ENCODE data around the gene VEZT.
"Not testable (repeated sequence)": the region's sequence is repeated elsewhere in the genome, so short reads cannot be mapped to it uniquely, and the experiment has no call there.

Gene VEZT, protein sequence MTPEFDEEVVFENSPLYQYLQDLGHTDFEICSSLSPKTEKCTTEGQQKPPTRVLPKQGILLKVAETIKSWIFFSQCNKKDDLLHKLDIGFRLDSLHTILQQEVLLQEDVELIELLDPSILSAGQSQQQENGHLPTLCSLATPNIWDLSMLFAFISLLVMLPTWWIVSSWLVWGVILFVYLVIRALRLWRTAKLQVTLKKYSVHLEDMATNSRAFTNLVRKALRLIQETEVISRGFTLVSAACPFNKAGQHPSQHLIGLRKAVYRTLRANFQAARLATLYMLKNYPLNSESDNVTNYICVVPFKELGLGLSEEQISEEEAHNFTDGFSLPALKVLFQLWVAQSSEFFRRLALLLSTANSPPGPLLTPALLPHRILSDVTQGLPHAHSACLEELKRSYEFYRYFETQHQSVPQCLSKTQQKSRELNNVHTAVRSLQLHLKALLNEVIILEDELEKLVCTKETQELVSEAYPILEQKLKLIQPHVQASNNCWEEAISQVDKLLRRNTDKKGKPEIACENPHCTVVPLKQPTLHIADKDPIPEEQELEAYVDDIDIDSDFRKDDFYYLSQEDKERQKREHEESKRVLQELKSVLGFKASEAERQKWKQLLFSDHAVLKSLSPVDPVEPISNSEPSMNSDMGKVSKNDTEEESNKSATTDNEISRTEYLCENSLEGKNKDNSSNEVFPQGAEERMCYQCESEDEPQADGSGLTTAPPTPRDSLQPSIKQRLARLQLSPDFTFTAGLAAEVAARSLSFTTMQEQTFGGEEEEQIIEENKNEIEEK

DNA sequence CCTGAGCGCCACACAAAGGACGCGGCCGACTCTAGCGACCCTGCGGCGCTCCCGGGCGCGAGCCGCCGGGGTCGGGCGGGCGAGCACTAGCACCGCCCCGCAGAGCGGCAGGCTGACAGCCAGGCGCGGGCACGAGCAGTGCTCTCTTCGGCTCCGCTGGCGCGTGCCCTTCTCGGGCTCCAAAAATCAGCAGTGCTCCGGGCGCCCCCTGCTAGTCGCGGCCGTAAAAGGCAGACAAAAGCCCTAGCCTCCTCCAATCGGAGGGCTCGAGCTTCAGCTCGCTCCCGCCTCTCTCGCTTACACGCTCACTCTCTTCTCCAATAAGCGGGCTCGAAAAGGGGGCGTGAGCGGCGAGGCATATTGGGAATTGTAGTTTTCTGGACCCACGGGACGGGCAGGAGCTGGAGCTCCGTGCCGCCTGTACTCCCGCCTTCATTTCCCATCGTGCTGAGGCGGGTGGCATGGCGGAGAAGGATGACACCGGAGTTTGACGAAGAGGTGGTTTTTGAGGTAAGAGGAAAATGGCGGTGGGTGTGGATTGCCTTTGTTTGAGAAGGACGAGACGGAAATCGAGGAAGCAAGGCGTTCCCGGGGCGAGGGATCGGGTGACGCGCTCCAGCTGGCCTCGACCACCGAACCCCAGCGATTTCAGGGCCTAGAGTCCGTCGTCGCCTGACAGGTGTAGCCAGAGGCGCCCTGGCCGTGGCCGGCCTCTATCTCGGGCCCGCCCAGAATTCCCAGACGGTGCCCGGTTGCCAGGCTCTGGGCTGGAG lies at the start of gene VEZT, which contains the start of gene FGD6:
TSS of gene VEZT (plus strand) at position 431 of the 773 bp plus-strand sequence. CDS start at position 475, 44 bp downstream.
TSS of gene FGD6 (minus strand) at position 91 of the 773 bp plus-strand sequence. CDS start 227 bp downstream, outside the sequence.
- peak; percentile 78 to 100 (median 98) for DNase-seq

DNA sequence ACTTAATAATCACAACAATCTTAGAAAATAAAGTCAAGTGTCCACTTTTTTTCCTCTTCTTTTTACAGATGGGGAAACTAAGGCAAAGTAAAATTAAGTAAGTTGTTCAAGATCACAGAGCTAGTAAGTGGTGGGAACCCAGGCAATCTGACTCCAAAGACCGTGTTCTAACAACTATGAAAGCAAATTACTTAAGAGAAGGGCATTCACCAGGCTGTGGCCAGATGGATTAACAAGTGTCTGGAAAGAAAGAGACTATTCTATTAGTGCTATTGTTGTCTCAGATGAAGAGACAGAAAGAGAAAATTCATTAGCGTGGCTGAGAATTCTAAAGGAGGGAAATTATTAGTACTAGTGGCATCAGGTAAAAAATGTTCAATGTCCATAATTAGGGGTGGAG lies 48.9 kb upstream of the VEZT start:
- DNase-seq, result no peak

DNA sequence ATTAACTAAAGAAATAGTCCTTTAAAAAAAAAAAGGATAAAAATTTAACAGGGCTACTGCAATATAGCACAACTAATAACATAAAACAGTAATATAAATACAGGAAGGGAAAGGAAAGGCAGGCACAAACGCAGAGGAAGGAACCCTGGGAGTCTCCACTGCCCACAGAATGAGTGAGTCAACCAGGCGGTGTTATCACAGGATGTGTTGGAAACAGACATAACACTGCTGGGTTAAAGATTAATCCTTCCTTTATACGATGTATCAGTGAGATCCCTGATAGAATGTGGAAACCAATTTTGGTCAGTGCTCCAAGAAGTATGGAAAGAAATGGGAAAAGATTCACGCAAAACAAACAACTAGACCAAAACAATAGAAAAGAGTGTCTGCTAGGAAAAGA lies 48.2 kb upstream of the VEZT start:
- DNase-seq, result no peak

DNA sequence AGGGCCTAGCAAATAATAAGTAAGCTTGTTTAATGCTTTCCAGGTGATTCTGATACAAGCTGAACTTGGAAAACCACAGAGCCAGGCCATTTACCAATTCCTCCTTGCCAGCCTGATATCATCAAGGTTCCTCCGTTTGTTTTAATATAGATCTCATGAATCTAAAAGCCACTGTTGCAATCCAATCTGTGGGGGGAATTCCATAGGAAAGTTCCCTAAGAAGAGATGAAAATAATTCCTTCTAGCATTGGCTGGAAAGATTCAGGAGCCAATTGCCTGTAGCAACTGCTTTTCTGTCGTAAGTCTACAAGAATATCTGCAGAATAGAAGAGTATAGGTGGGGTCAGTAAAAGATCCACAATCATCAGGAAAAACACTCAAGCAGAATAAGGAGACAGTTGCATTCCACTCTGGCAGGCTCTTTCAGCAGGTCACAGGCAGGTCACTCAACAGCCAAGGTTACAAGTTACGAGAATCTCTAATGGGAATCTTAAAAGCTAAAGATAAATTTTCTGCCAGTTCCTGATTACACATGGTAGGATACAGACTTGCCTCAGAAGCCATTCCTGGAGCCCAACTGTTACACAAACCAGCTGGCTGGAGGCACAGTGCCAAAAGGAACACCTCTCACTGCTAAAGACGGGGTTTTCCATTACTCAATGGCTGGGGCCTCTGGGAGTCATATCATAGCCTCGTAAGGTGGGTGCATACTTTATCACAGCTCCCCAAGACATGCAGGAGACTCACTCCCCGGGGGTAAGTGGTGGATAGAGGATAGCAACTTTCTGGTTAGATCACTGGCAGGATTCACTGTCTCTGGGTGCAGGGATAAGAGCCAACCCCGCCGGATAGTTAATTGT lies 44.0 kb upstream of the VEZT start:
- DNase-seq, result peak in 1 of 51 donors; percentile 29

DNA sequence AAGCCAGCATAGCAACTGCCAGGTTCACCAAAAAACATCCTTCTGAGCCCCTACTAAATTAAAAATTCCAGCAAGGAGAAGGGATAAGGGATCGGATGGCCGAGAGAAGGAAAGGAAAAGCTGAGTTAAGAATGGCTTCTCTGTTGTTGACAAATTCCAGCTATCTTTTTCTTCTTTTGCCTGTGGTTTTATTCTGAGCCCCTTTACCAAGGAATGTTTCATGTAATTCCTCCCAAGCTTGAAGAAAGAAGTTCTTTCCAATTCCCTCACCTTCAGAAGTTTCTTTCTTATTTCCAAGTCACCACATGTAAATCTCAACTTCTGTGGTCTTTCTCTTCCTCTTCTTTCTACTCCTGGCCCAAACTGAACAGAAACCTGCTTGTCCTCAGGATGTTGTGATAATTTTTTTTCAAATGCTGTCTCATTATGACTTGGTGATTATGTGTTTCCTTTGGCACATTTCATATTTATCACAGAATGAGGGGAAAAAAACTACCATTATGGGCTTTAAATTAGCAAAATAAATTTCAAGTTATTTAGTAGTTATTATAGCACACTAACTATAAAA lies 40.3 kb upstream of the VEZT start:
- no peak for DNase-seq

DNA sequence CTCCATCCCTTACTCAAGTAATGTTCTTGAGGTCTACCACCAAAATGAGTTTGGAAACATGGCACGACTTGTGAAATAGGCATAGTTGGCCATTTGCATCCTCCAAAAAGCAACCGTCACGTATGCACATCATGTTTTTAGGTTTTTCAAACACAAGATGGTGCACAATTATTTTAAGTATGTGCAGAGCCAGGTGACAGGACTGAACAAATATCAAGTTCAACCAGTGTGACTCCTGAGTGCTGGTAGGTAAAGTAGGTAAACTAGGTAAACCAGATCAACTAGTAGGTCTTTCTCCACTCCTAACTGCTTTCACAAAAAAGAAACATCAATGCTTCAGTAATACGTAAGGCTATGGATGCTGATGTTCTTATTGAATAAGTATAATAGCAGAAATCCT lies 39.5 kb upstream of the VEZT start:
- no peak for DNase-seq

DNA sequence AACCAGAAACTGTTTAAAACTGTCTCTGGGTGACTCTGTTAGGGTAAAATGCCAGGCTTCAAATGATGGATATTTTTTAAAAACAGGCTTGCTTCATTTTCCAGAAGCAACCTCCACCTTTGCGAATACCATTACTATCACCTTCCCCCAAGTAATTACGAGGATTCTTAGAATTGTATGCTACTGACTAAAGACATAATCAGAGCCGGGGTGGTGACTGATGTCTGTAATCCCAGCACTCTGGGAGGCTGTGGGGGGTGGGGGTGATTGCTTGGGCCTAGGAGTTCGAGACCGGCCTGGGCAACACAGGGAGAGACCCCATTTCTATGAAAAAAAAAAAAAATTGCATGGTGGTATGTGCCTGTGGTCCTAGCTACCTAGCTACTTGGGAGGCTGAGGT lies 38.6 kb upstream of the VEZT start:
- no peak for DNase-seq

DNA sequence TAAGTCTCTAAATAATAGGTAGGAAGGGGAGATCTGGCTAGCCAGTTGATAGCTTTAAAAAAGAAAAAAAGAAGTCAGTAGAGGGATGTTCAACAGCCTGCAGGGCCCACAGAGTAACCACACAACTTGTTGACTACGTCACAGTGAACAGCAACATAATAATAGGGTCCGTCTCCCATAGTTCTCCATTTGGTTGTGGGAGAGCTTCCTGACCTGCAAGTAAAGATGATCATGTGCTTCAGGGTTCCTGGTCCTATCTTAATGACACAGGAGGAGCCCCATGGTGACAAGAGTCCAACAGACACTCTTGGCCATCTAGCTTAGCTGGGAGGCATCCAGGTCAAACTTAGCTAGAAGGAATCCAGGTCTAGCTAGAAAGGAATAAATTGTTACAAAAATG lies 36.5 kb upstream of the VEZT start:
- DNase-seq, result no peak

DNA sequence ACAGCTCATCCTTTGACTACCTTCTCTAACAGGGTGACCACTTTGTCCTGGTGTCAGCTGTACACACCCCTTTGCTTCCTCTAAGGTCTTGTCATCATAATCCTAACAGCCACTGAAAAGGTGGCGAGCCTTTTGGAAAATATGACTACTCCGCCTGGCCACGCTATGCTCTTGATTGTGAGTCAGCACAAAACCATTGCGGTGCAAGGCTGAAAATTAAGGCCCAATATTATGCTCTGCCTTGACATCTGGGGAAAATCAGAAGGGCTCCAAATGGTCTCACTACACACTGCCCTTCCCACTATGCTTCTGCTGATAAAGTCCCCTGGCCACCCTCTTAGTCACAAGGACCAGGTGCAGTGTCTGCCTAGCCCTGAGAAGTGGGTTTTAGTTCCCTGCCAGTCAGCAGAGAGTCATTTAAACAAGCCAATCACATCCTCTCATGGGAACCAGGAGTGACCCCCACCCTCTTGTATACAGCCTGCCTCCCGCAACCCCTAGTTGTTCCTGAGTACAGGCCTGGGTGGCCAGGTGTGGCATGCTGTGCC lies 34.7 kb upstream of the VEZT start:
- no peak for DNase-seq

DNA sequence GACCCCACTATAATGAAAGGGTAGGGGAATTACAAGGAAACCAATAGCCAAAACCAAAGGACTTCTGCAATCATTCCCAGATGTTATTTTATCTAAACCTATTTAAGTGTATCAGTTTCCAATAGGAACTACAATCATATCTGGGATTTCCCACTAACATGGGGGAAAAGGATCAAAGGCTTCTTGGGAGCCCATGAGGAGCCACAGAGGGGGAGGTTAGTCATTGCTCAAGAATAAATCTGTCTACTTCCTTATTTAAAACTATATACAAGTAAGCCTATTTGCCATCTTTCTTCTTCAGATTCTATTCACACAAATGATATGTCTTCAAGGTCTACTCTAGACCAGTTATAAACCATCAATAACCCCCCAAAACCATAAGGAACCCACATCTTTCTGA lies 33.5 kb upstream of the VEZT start:
- DNase-seq, result no peak

DNA sequence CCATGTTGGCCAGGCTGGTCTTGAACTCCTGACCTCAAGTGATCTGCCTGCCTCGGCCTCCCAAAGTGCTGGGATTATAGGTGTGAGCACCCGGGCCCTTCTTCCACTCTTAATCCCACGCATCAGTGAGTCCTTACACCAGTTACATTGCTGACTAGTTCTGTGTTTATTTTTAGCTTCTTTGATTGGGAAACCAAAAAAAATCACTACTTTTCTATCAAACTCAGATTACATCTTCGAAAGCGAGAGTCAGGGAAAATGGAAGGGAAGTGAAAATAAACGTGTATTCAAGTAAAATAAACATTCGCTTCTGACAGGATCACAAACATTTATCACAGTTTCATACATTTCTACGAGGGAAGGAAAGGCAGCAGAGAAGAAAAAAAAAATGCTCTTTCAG lies 32.5 kb upstream of the VEZT start:
- no peak for DNase-seq

DNA sequence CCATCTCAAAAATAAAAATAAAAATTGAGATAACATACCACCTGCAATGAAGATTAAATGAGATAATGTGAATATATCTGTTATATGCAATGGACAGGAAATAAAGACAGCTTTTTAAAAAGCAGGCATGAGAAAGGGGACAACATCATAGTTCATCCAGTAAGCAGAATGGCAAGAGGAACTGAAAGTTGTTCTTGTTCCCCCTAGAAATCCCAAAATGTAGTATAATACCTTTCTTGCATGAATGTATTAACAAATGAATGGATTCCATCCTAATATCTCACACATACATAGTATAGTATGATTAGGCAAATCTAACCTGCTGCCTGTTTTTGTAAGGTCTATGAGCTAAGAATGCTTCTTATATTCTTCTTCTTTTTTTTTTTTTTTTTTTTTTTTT lies 31.8 kb upstream of the VEZT start:
- DNase-seq, result no peak

DNA sequence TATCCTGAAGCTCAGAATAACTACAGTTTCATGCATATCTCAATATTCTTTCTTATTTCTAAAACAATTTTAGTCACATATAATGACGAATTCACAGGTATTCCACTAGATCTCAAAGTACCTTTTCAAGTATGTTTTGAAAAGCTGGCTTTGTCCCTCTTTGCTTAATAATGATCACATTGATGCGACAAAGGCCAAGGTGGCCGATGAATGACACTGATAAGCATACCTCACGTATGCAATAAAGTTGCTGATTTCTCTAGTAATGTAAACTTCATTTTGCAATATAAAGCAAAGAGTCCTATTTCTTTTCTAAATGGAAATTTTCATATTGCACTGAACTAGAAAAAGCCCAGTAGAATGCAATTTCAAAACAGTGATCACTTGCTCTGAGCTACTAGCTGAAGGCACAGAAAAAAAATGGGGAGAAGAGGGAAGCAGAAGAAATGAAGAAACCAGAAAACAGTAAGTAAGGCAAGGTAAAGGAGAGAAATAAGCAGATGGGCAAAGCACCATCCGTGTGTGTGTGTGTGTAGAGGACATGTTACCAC lies 29.7 kb upstream of the VEZT start:
- no peak for DNase-seq

DNA sequence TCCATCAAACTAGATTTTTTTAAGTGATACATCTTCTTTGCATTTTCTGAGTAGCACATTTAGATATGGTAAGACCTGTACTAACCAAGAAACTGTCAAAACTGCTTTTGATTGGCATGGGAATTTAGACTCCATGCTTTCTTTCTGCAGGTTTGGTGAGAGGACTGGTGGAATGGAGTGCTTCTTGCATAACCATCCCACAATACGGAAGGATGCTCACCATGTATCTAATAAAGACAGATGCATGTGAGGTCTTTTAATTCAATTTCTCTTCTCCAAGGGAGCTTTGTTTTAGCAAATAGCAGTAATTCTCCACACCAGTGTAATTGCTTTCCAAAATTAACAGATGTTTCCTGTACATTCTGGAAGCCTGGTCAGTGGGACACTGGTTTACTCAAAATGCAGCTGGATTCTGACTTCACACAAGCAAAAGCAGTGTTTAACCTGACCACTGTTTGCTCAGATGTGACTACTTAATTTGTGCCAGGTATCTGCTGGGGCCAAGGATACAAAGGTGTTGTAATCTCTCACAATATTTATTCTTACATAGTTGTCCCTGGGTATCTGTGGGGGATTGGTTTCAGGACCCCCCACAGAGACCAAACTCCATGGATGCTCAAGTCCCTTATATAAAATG lies 26.4 kb upstream of the VEZT start:
- no peak for DNase-seq

DNA sequence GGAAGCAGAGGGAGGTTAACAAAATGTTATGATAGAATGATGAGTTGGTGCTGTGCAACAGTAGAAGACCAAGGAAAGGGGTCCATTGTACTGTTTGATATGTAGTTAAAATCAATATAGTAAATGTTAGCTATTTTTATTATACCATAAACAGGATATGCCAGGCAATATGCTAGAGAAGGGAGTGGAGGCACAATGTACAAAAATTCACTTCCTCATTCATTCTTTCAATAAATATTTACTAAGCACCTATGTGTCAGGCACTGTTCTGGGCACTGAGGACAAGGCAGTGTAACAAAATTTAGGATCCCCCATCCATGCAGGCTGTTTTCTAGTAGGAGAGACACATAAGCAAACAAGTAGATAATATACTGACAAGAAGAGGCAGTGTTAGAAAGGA lies 25.3 kb upstream of the VEZT start:
- no peak for DNase-seq

DNA sequence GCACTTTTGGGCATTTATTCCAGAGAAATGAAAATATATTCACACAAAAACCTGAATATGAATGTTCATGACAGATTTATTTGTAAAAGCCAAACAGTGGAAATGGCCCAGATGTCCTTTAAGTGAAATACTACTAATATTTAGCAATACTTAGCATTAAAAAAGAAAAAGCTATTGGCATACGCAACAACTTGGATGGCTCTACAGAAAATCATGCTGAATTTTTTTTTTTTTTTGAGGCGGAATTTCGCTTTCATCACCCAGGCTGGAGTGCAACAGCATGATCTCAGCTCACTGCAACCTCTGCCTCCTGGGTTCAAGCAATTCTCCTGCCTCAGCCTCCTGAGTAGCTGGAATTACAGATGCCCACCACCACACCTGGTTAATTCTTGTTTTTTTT lies 24.5 kb upstream of the VEZT start:
- DNase-seq, result no peak

DNA sequence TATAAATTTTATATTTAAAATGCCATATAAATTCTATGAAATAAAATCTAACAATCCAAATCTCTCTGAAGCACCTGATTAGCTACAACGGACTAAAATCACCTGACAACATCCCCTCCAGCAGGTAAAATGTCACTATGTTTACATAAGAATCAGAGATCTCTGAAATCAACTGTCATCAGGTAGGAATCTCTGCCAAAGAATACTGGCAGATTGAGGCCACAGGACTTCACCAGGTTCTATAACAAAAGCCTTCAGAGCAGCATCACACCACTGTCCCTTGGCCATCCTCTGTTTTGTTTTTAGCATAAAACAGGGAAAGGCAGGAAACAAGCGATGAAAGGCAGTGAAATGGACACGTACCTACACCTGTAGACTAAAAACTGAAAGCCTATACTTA lies 22.5 kb upstream of the VEZT start:
- no peak for DNase-seq

DNA sequence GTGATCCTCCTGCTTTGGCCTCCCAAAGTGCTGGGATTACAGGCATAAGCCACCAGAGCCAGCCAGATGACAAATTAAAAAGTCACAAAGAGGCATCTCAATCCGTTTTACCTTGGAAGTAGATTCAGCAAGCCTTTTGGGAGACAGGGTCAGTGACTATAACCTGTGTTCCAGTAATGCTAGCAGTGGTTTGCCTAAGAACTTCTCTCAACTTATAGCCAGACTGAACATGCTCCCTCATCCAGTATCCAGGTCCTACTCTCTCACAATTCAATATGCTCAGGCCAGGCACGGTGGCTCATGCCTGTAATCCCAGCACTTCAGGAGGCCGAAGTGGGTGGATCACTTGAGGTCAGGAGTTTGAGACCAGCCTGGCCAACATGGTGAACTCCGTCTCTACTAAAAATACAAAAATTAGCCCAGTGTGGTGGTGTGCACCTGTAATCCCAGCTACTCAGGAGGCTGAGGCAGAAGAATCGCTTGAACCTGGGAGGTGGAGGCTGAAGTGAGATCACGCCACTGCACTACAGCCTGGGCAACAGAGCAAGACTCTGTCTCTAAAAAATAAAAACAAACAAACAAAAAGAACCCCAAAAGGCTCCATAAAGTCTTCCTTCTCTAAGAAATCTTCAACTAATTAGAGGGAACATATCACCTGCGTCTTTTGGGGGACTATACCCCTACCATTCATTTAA lies 20.6 kb upstream of the VEZT start:
- DNase-seq, result not testable (repeated sequence)

DNA sequence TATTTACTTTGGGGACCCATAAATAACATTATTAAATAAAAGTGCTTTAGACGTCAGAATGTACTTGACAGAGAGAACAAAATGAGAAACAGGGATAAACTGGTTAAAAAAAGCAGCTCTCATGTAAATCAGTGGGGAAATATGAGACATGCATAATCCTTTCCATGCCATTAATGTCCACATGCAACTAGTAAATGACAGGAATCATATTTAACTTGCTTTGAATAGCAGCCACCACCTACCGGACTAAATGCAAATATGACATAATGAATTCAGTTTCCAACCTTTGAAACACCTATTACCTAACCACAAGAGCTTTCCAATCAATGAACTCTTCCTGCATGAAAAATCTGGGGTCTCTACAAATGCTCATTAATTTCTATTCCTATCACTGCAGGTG lies 20.0 kb upstream of the VEZT start:
- no peak for DNase-seq
